GM23338 (cell line): ENCODE data around the gene CEP19. TPM values are rescaled to one million over a fixed set of nuclear protein-coding genes. Genes with fewer than 3 reads are reported as not detected.

Experiments
- ATAC-seq: fragments of 200-7000 bp; cut with Tn5 transposase; 3 replicates; pipeline ENCODE4 v1.9.1; 2020
- DNase-seq: peaks from one replicate; pipeline ENCODE4 v3.0.0-alpha.2; 2015; ENCODE audit warnings: low spot score
- H2AFZ ChIP-seq: fragments of 200-600 bp; sonication (generic); 2 replicates; pipeline ENCODE4 v1.8.0; 2016; ENCODE audit warnings: antibody characterized with exemption, mild to moderate bottlenecking, moderate library complexity
- H3F3A ChIP-seq: fragments of 200-600 bp; sonication (generic); replicated peaks from 2 replicates; pipeline ENCODE4 v1.8.0; 2017; ENCODE audit warnings: antibody characterized with exemption, mixed run types, low read depth
- H3K27ac ChIP-seq: fragments of 200-600 bp; sonication (generic); 2 replicates; pipeline ENCODE4 v1.6.1; 2016; ENCODE audit warnings: low read depth
- H3K27me3 ChIP-seq: fragments of 200-600 bp; sonication (generic); 2 replicates; pipeline ENCODE4 v1.8.0; 2016; ENCODE audit warnings: mild to moderate bottlenecking, mixed run types, moderate library complexity; ENCODE audit not compliant: insufficient read depth
- H3K36me3 ChIP-seq: fragments of 200-600 bp; sonication (generic); 2 replicates; pipeline ENCODE4 v1.8.0; 2016; ENCODE audit warnings: mild to moderate bottlenecking; ENCODE audit not compliant: insufficient read depth
- H3K4me1 ChIP-seq: fragments of 200-600 bp; sonication (generic); 2 replicates; pipeline ENCODE4 v1.8.0; 2016; ENCODE audit warnings: mild to moderate bottlenecking, moderate library complexity; ENCODE audit not compliant: insufficient read depth
- H3K4me2 ChIP-seq: fragments of 200-600 bp; sonication (generic); 2 replicates; pipeline ENCODE4 v1.7.1; 2017; ENCODE audit warnings: mixed run types
- H3K4me3 ChIP-seq: fragments of 200-600 bp; sonication (generic); 2 replicates; pipeline ENCODE4 v1.6.1; 2016; ENCODE audit warnings: mixed run types
- H3K79me2 ChIP-seq: fragments of 200-600 bp; sonication (generic); replicated peaks from 2 replicates; pipeline ENCODE4 v1.8.0; 2017; ENCODE audit warnings: mild to moderate bottlenecking; ENCODE audit not compliant: insufficient read depth
- H3K9me2 ChIP-seq: fragments of 200-600 bp; sonication (generic); 2 replicates; pipeline ENCODE4 v1.8.0; 2017; ENCODE audit not compliant: insufficient read depth
- H4K20me1 ChIP-seq: fragments of 200-600 bp; sonication (generic); replicated peaks from 2 replicates; pipeline ENCODE4 v1.8.0; 2017; ENCODE audit warnings: mild to moderate bottlenecking; ENCODE audit not compliant: insufficient read depth
- H3K27ac Mint-ChIP-seq: 2 replicates; pipeline ENCODE4 v1.8.0; 2020; ENCODE audit warnings: inconsistent platforms, mild to moderate bottlenecking, moderate library complexity, mixed read lengths
- H3K27me3 Mint-ChIP-seq: 3 replicates; pipeline ENCODE4 v1.8.0; 2022; ENCODE audit warnings: low read depth, mild to moderate bottlenecking, moderate library complexity, mixed read lengths, inconsistent platforms; ENCODE audit not compliant: insufficient read depth, poor library complexity
- H3K36me3 Mint-ChIP-seq: 3 replicates; pipeline ENCODE4 v1.8.0; 2021; ENCODE audit warnings: low read depth, mild to moderate bottlenecking, inconsistent platforms, moderate library complexity, mixed read lengths
- H3K4me1 Mint-ChIP-seq: 3 replicates; pipeline ENCODE4 v1.8.0; 2020; ENCODE audit warnings: mild to moderate bottlenecking, inconsistent platforms, mixed read lengths
- H3K4me3 Mint-ChIP-seq: 3 replicates; pipeline ENCODE4 v1.8.0; 2021; ENCODE audit warnings: moderate library complexity, mild to moderate bottlenecking, inconsistent platforms, mixed read lengths
- H3K9me3 Mint-ChIP-seq: 3 replicates; pipeline ENCODE4 v1.8.0; 2020; ENCODE audit warnings: moderate library complexity, mild to moderate bottlenecking, inconsistent platforms, mixed read lengths
- CREB1 ChIP-seq: fragments of 250-450 bp; sonication (Bioruptor Pico); IDR thresholded peaks from 2 replicates; pipeline ENCODE4 v1.5.0; 2020; ENCODE audit warnings: low read depth, mild to moderate bottlenecking, moderate library complexity
- ETS1 ChIP-seq: IDR thresholded peaks from 2 replicates; pipeline ENCODE4 v1.6.1; 2016; ENCODE audit warnings: antibody characterized with exemption
- EZH2 ChIP-seq: fragments of 200-600 bp; sonication (generic); IDR thresholded peaks from one replicate; pipeline ENCODE4 v1.8.0; 2017; ENCODE audit warnings: antibody characterized with exemption, mild to moderate bottlenecking, low read depth; ENCODE audit not compliant: unreplicated experiment
- EZH2phosphoT487 ChIP-seq: fragments of 200-600 bp; sonication (generic); IDR thresholded peaks from one replicate; pipeline ENCODE4 v1.8.1; 2018; ENCODE audit warnings: antibody characterized with exemption; ENCODE audit not compliant: unreplicated experiment
- JUNB ChIP-seq: IDR thresholded peaks from one replicate; pipeline ENCODE4 v1.6.1; 2016; ENCODE audit warnings: antibody characterized with exemption; ENCODE audit not compliant: unreplicated experiment
- NANOG ChIP-seq: IDR thresholded peaks from 2 replicates; pipeline ENCODE4 v1.6.1; 2016; ENCODE audit warnings: antibody characterized with exemption, borderline replicate concordance
- POLR2AphosphoS5 ChIP-seq: IDR thresholded peaks from 2 replicates; pipeline ENCODE4 v1.6.1; 2016; ENCODE audit warnings: antibody characterized with exemption, low read depth
- REST ChIP-seq: IDR thresholded peaks from one replicate; pipeline ENCODE4 v1.6.1; 2018; ENCODE audit warnings: antibody characterized with exemption; ENCODE audit not compliant: unreplicated experiment
- STAT1 ChIP-seq: IDR thresholded peaks from one replicate; pipeline ENCODE4 v1.6.1; 2016; ENCODE audit warnings: antibody characterized with exemption; ENCODE audit not compliant: unreplicated experiment
- ZNF114 ChIP-seq: fragments of 250-450 bp; sonication (Bioruptor Pico); IDR thresholded peaks from 2 replicates; pipeline ENCODE4 v1.5.0; 2020; ENCODE audit warnings: mild to moderate bottlenecking, moderate library complexity
- polyA plus RNA-seq: library from polyadenylated mRNA; unstranded; fragments of >200 nt; fragmentation: Nextera tagmentation; extraction: Ambion mirVana; gene quantifications from 2 replicates; pipeline ENCODE4 v1.2.1, GENCODE V29; 2016
- total RNA-seq: library from RNA; depleted of rRNA; stranded (reverse); fragments of >200 nt; shearing (Covaris generic); gene quantifications from 2 replicates; pipeline ENCODE4 v1.2.3, GENCODE V29; 2014
- TF ChIP-seq, protein P1 (sequence below), 2 experiments: fragments of 200-600 bp in 1 of 2; sonication (generic) in 1 of 2; conservative IDR thresholded peaks; 2 replicates each; pipeline versions ENCODE4 v1.5.1 to v1.6.1; 2016 to 2017; ENCODE audit warnings: antibody characterized with exemption in 2 of 2, low read depth in 2 of 2, mild to moderate bottlenecking in 2 of 2, moderate library complexity in 1 of 2

The CEP19 gene
- total and polyA plus RNA-seq, 2 experiments from 2014 or later = 1.6 to 2.5 TPM

- H3K4me1 ChIP-seq = peaks cover 8% of the 10 kb centered on the region
- H3K79me2 ChIP-seq = peaks cover 19% of the 10 kb centered on the region
- H3F3A ChIP-seq = 0 out of 2 replicates have a peak, but pooled peaks cover 3% of the 10 kb centered on the region
- H3K27ac Mint-ChIP-seq = no peak overlapping the region
- H4K20me1 ChIP-seq = 0 out of 2 replicates have a peak, but pooled peaks cover 2% of the 10 kb centered on the region
- no peak for TF ChIP-seq ETS1
- no peak for TF ChIP-seq EZH2phosphoT487
- no peak for TF ChIP-seq POLR2AphosphoS5
- no peak for TF ChIP-seq ZNF114 (CRISPR knock-in tag)
- no peak for TF ChIP-seq CREB1 (CRISPR knock-in tag)
- no peak for TF ChIP-seq REST
- no peak overlapping the region for H2AFZ ChIP-seq
- ATAC-seq = no peak
- H3K27ac ChIP-seq = no peak overlapping the region
- no peaks in the 10 kb centered on the region for H3K9me2 ChIP-seq
- H3K4me1 Mint-ChIP-seq = peaks cover 11% of the 10 kb centered on the region
- peaks cover 8% of the 10 kb centered on the region for H3K36me3 Mint-ChIP-seq
- H3K4me3 Mint-ChIP-seq = no peak overlapping the region
- H3K27me3 Mint-ChIP-seq = peaks cover 3% of the 10 kb centered on the region
- H3K4me2 ChIP-seq = no peak overlapping the region
- H3K36me3 ChIP-seq = no peaks in the 10 kb centered on the region
- H3K9me3 Mint-ChIP-seq = peaks cover 4% of the 10 kb centered on the region; the same call in 1 of the 3 replicates
- H3K27me3 ChIP-seq = no peaks in the 10 kb centered on the region
- DNase-seq = no peak
- H3K4me3 ChIP-seq = no peak overlapping the region
Measured at GRCh38 chr3:196736670-196737374, 24.8 kb upstream of the CEP19 start.

- no peaks in the 10 kb centered on the region for H3K9me2 ChIP-seq
- no peaks in the 10 kb centered on the region for H4K20me1 ChIP-seq
- Mint-ChIP-seq H3K27ac (no peak overlapping the region), H3K4me1 (peaks cover 3% of the 10 kb centered on the region; the same call in 2 of the 3 replicates), H3K36me3 (peaks cover 8% of the 10 kb centered on the region), H3K27me3 (peaks cover 1% of the 10 kb centered on the region), H3K4me3 (no peak overlapping the region), H3K9me3 (peaks cover 4% of the 10 kb centered on the region; the same call in 1 of the 3 replicates)
- H3K36me3 ChIP-seq = no peaks in the 10 kb centered on the region
- peaks cover 8% of the 10 kb centered on the region for H3K79me2 ChIP-seq
- no peaks in the 10 kb centered on the region for H3K27me3 ChIP-seq
- ATAC-seq (no peak), DNase-seq (no peak)
- H3K27ac ChIP-seq = no peak overlapping the region
- no peaks in the 10 kb centered on the region for H3K4me1 ChIP-seq
- 0 out of 2 replicates have a peak, but pooled peaks cover 3% of the 10 kb centered on the region for H3F3A ChIP-seq
- H2AFZ ChIP-seq = no peak overlapping the region
- H3K4me2 ChIP-seq = no peak overlapping the region
- H3K4me3 ChIP-seq = no peak overlapping the region
- TF ChIP-seq EZH2phosphoT487 = no peak
- TF ChIP-seq ZNF114 (CRISPR knock-in tag) = no peak
- no peak for TF ChIP-seq STAT1
- no peak for TF ChIP-seq JUNB
- no peak for TF ChIP-seq POLR2AphosphoS5
- TF ChIP-seq, protein P1, sequence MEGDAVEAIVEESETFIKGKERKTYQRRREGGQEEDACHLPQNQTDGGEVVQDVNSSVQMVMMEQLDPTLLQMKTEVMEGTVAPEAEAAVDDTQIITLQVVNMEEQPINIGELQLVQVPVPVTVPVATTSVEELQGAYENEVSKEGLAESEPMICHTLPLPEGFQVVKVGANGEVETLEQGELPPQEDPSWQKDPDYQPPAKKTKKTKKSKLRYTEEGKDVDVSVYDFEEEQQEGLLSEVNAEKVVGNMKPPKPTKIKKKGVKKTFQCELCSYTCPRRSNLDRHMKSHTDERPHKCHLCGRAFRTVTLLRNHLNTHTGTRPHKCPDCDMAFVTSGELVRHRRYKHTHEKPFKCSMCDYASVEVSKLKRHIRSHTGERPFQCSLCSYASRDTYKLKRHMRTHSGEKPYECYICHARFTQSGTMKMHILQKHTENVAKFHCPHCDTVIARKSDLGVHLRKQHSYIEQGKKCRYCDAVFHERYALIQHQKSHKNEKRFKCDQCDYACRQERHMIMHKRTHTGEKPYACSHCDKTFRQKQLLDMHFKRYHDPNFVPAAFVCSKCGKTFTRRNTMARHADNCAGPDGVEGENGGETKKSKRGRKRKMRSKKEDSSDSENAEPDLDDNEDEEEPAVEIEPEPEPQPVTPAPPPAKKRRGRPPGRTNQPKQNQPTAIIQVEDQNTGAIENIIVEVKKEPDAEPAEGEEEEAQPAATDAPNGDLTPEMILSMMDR (conservative IDR thresholded peaks at IDR 0.05; ENCODE audit: low read depth in 2 of 2) = no peak
- TF ChIP-seq CREB1 (CRISPR knock-in tag) = no peak
- no peak for TF ChIP-seq EZH2
- TF ChIP-seq ETS1 = no peak
- TF ChIP-seq REST = no peak
- TF ChIP-seq NANOG = no peak
Measured at GRCh38 chr3:196735751-196736150, 23.7 kb upstream of the CEP19 start.
